ACC112 (cell line): ENCODE measurements around the gene KRT74.

ENCODE experiments used
- H2AFZ ChIP-seq: fragments of 200-600 bp; sonication (generic); one replicate; pipeline ENCODE4 v1.6.0; 2017; ENCODE audit warnings: antibody characterized with exemption, low read length; ENCODE audit not compliant: unreplicated experiment
- H3K27ac ChIP-seq: fragments of 200-600 bp; sonication (generic); 2 replicates; pipeline ENCODE4 v1.5.1; 2014; ENCODE audit warnings: low read depth, mild to moderate bottlenecking, antibody characterized with exemption, low read length, moderate library complexity
- H3K27me3 ChIP-seq: fragments of 200-600 bp; sonication (generic); 2 replicates; pipeline ENCODE4 v1.6.1; 2014; ENCODE audit warnings: mild to moderate bottlenecking, antibody characterized with exemption, low read length, moderate library complexity, mixed read lengths; ENCODE audit not compliant: insufficient read depth
- H3K36me3 ChIP-seq: fragments of 200-600 bp; sonication (generic); 2 replicates; pipeline ENCODE4 v1.6.1; 2016; ENCODE audit warnings: mild to moderate bottlenecking, antibody characterized with exemption, low read length, moderate library complexity, mixed read lengths; ENCODE audit not compliant: insufficient read depth
- H3K4me1 ChIP-seq: fragments of 200-600 bp; sonication (generic); one replicate; pipeline ENCODE4 v1.6.1; 2016; ENCODE audit warnings: low read length, mixed read lengths; ENCODE audit not compliant: insufficient read depth, unreplicated experiment, control insufficient read depth
- H3K4me3 ChIP-seq: fragments of 200-600 bp; sonication (generic); 2 replicates; pipeline ENCODE4 v1.5.1; 2014; ENCODE audit warnings: mild to moderate bottlenecking, low read depth, low read length
- H3K79me2 ChIP-seq: fragments of 200-600 bp; sonication (generic); one replicate; pipeline ENCODE4 v1.6.0; 2016; ENCODE audit warnings: low read length; ENCODE audit not compliant: control insufficient read depth, unreplicated experiment, insufficient read depth

KRT74 gene

GRCh38 chr12:52555577-52555976 is 18.1 kb downstream of the KRT74 start:
- Histone ChIP-seq H3K27me3 (peaks cover 83% of the 10 kb centered on the region), H3K36me3 (no peaks in the 10 kb centered on the region), H3K4me3 (no peak overlapping the region), H3K4me1 (peaks cover 4% of the 10 kb centered on the region), H2AFZ (no peak overlapping the region), H3K79me2 (no peaks in the 10 kb centered on the region), H3K27ac (no peak overlapping the region)

DNA sequence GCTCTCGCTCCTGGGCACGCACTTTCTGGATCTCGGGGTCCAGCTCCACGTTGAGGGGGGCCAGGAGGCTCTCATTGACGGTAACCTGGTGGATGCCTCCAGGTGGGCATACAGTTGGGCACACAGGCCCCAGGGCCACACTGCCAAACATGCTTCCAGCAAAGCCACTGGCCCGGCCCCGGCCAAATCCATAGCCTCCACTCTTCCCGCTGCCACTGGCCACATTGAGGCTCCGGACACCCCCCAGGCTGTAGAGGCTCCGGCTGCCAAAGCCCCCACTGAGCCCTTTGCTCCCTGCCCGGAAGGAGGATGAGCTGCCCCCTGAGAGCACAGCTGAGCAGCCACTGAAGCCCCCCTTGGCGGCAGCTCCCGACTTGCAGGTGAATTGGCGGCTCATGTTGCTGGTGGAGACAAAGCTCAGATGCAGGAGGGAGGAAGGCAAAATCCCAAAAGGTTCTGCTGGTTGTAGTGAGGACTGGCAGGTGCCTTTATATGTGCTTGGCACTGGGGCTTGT is 20.9 kb downstream of the KRT74 start, which contains the start of gene KRT71:
Gene KRT71, minus strand, starts transcription at position 465 of the 515 bp plus-strand sequence. Its CDS starts 68 bp downstream, at position 397.
- H2AFZ ChIP-seq = no peak within 1 kb of the TSS
- H3K79me2 ChIP-seq = no peaks in the 10 kb centered on the region
- no peaks in the 10 kb centered on the region for H3K36me3 ChIP-seq
- H3K4me1 ChIP-seq = peaks cover 4% of the 10 kb centered on the region
- H3K27me3 ChIP-seq = peaks cover 82% of the 10 kb centered on the region
- no peak within 1 kb of the TSS for H3K4me3 ChIP-seq
- H3K27ac ChIP-seq = no peak within 1 kb of the TSS

DNA sequence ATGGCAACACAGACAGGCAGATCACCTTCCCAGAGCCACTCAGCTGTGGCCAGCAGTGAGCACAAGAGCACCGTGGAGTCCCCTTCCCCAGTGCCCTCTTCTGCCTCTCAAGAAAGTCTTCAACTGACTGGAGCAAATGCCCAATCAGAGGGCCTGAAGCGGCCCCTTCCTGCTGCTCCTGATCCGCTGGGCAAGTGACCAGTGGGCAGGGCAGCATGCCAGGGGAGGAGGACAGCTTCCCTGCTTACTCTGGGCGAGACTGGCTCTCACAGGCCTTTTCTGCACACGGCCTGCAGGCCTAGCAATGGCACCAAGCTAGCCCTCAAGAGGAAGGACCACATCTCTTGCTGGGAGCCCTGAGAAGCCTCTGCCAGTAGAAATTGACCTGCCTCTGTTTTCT is 21.6 kb downstream of the KRT74 start:
- Histone ChIP-seq H3K27ac (no peak overlapping the region), H3K27me3 (peaks cover 81% of the 10 kb centered on the region), H3K79me2 (no peaks in the 10 kb centered on the region)

GRCh38 chr12:52551216-52551865 is 22.3 kb downstream of the KRT74 start:
- peaks cover 83% of the 10 kb centered on the region for H3K27me3 ChIP-seq
- H2AFZ ChIP-seq = no peak overlapping the region

More for the DNA sequence above, 21.6 kb downstream of the KRT74 start:
- no peak overlapping the region for H3K4me3 ChIP-seq
- no peak overlapping the region for H2AFZ ChIP-seq
- peaks cover 4% of the 10 kb centered on the region for H3K4me1 ChIP-seq
- no peaks in the 10 kb centered on the region for H3K36me3 ChIP-seq

GRCh38 chr12:52546126-52546525 is 27.5 kb downstream of the KRT74 start:
- Histone ChIP-seq H3K79me2 (no peaks in the 10 kb centered on the region), H3K27ac (no peak overlapping the region), H2AFZ (no peak overlapping the region), H3K4me3 (no peak overlapping the region), H3K36me3 (no peaks in the 10 kb centered on the region), H3K4me1 (no peaks in the 10 kb centered on the region), H3K27me3 (peaks cover 41% of the 10 kb centered on the region)

More at GRCh38 chr12:52551216-52551865, 22.3 kb downstream of the KRT74 start:
- Histone ChIP-seq H3K4me3 (no peak overlapping the region), H3K4me1 (peaks cover 4% of the 10 kb centered on the region), H3K79me2 (no peaks in the 10 kb centered on the region), H3K36me3 (no peaks in the 10 kb centered on the region), H3K27ac (no peak overlapping the region)

DNA sequence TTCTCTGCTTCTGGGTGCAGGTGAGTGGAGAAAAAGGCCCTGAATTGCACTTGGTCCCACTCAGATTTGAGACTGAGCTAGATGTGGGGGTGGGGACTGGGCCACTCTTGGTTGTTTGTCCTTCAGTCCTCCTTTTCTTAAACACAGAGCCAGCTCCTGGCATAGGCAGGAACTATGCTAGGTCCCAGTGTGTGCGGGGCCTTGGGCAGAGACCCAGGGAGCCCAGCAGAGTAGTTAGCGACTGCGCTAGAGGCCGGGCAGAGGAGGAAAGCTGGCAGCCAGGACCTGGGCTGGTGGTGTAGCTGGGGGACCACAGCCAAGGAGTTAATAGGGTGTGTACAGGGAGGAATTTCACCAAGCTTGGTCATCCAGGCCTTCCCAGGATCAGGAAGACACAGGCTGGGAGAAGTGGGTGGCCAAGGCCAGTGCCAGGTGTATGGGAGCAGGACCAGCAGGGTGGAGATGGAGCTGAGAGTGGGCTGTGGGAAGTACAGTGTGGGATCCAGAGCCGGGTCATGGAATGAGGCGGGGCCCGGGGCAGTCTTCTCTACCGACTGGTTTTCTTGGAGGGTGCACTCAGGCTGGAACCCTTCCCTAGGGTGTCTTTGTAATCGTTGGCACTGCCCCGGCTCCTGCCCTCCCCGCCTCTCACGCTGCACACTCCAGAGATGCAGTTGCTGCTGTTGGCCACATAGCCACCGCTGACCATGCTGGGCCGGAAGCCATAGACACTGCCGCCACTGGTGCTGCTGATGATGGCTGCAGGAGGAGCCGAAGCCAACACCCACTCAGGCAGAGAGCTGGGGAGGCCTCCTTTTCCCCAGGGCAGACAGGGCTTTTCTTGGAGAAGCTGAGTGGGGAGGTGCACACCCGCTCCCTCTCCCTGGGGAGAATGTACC is 29.4 kb downstream of the KRT74 start:
- H3K79me2 ChIP-seq = no peaks in the 10 kb centered on the region
- H3K4me1 ChIP-seq = peaks cover 4% of the 10 kb centered on the region
- no peaks in the 10 kb centered on the region for H3K36me3 ChIP-seq
- H3K27ac ChIP-seq = no peak overlapping the region
- H2AFZ ChIP-seq = no peak overlapping the region
- H3K27me3 ChIP-seq = peaks cover 22% of the 10 kb centered on the region
- no peak overlapping the region for H3K4me3 ChIP-seq

- H3K27ac ChIP-seq = no peak overlapping the region
- no peak overlapping the region for H3K4me3 ChIP-seq
- H3K27me3 ChIP-seq = peaks cover 13% of the 10 kb centered on the region
- H3K36me3 ChIP-seq = no peaks in the 10 kb centered on the region
- no peaks in the 10 kb centered on the region for H3K79me2 ChIP-seq
- no peak overlapping the region for H2AFZ ChIP-seq
- peaks cover 11% of the 10 kb centered on the region for H3K4me1 ChIP-seq
Measured at GRCh38 chr12:52542785-52543318, 30.8 kb downstream of the KRT74 start.

DNA sequence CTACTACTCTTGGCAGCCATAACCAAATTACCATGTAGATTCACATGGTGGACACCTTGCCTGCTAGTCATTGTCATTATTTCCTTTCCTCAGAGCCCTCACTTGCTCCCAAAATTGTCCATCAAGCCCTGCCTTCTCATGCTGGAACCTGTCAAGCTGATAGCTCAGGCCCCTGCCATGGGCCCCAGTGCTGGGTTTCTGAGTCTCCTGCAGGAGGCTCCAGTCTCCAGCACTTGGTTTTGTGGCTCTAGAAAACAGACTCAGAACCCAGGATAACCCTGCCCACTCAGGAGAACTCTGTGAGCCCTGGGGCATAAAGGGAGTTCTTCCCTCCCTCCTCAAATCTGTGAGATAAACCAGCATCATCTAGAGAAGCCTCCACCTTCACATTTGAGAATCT is 31.5 kb downstream of the KRT74 start:
- H3K36me3 ChIP-seq = no peaks in the 10 kb centered on the region
- H3K27ac ChIP-seq = no peak overlapping the region
- no peaks in the 10 kb centered on the region for H3K79me2 ChIP-seq
- H2AFZ ChIP-seq = no peak overlapping the region
- H3K4me3 ChIP-seq = no peak overlapping the region
- H3K27me3 ChIP-seq = peaks cover 8% of the 10 kb centered on the region
- peaks cover 11% of the 10 kb centered on the region for H3K4me1 ChIP-seq

- no peak overlapping the region for H2AFZ ChIP-seq
- peaks cover 4% of the 10 kb centered on the region; the same call in 1 of the 2 replicates for H3K27me3 ChIP-seq
- no peaks in the 10 kb centered on the region for H3K36me3 ChIP-seq
Measured at GRCh38 chr12:52541709-52542108, 31.9 kb downstream of the KRT74 start.

GRCh38 chr12:52540531-52540930 is 33.1 kb downstream of the KRT74 start:
- Histone ChIP-seq H3K27ac (no peak overlapping the region), H3K36me3 (no peaks in the 10 kb centered on the region), H3K4me1 (peaks cover 11% of the 10 kb centered on the region), H3K27me3 (no peaks in the 10 kb centered on the region), H2AFZ (no peak overlapping the region), H3K79me2 (no peaks in the 10 kb centered on the region), H3K4me3 (no peak overlapping the region)

More at GRCh38 chr12:52541709-52542108, 31.9 kb downstream of the KRT74 start:
- Histone ChIP-seq H3K27ac (no peak overlapping the region), H3K4me3 (no peak overlapping the region), H3K79me2 (no peaks in the 10 kb centered on the region), H3K4me1 (peaks cover 11% of the 10 kb centered on the region)
